ENCODE measurements around the gene ARHGAP10. TPM values are rescaled to one million over a fixed set of nuclear protein-coding genes. Genes with fewer than 3 reads are reported as not detected.
A peak's percentile ranks its signal among the peaks of the same experiment; 100 is the strongest.

The ARHGAP10 gene
- total RNA-seq, 1 donor from 2014 or later = 8.0 TPM

GRCh38 chr4:147823130-147823529, 91.2 kb downstream of the ARHGAP10 start:
- DNase-seq (ENCODE audit: low spot score) = no peak

GRCh38 chr4:147824316-147824715, 92.4 kb downstream of the ARHGAP10 start:
- ATAC-seq = no peak

More at GRCh38 chr4:147823130-147823529, 91.2 kb downstream of the ARHGAP10 start:
- ATAC-seq = no peak

GRCh38 chr4:147824884-147825283, 93.0 kb downstream of the ARHGAP10 start:
- no peak for ATAC-seq
- DNase-seq (ENCODE audit: low spot score) = no peak

More at GRCh38 chr4:147824316-147824715, 92.4 kb downstream of the ARHGAP10 start:
- DNase-seq (ENCODE audit: low spot score) = no peak

- ATAC-seq (no peak), DNase-seq (ENCODE audit: low spot score) (no peak)
Measured at GRCh38 chr4:147825451-147826287, 93.8 kb downstream of the ARHGAP10 start.

GRCh38 chr4:147826288-147826646, 94.4 kb downstream of the ARHGAP10 start:
- no peak for DNase-seq (ENCODE audit: low spot score)
- no peak for ATAC-seq

GRCh38 chr4:147828331-147828905, 96.5 kb downstream of the ARHGAP10 start:
- ATAC-seq (no peak), DNase-seq (ENCODE audit: low spot score) (no peak)

- ATAC-seq (peak; percentile 56), DNase-seq (ENCODE audit: low spot score) (no peak)
Measured at GRCh38 chr4:147829401-147830101, 97.7 kb downstream of the ARHGAP10 start.

- no peak for ATAC-seq
Measured at GRCh38 chr4:147830102-147830463, 98.2 kb downstream of the ARHGAP10 start.

GRCh38 chr4:147830987-147831386, 99.1 kb downstream of the ARHGAP10 start:
- no peak for DNase-seq (ENCODE audit: low spot score)
- ATAC-seq = no peak

More at GRCh38 chr4:147830102-147830463, 98.2 kb downstream of the ARHGAP10 start:
- DNase-seq (ENCODE audit: low spot score) = no peak

- ATAC-seq (peak; percentile 51), DNase-seq (ENCODE audit: low spot score) (no peak)
Measured at GRCh38 chr4:147831551-147832171, 99.8 kb downstream of the ARHGAP10 start.

- no peak for DNase-seq (ENCODE audit: low spot score)
- ATAC-seq = no peak
Measured at GRCh38 chr4:147833254-147833653, 101.4 kb downstream of the ARHGAP10 start.

GRCh38 chr4:147833741-147834140, 101.9 kb downstream of the ARHGAP10 start:
- no peak for DNase-seq (ENCODE audit: low spot score)
- no peak for ATAC-seq

GRCh38 chr4:147834480-147834879, 102.6 kb downstream of the ARHGAP10 start:
- ATAC-seq (no peak), DNase-seq (ENCODE audit: low spot score) (no peak)

GRCh38 chr4:147836807-147837206, 104.9 kb downstream of the ARHGAP10 start:
- no peak for ATAC-seq
- no peak for DNase-seq (ENCODE audit: low spot score)

- no peak for ATAC-seq
- no peak for DNase-seq (ENCODE audit: low spot score)
Measured at GRCh38 chr4:147837435-147837834, 105.5 kb downstream of the ARHGAP10 start.

- no peak for DNase-seq (ENCODE audit: low spot score)
- ATAC-seq = no peak
Measured at GRCh38 chr4:147837854-147838253, 106.0 kb downstream of the ARHGAP10 start.

GRCh38 chr4:147839200-147839599, 107.3 kb downstream of the ARHGAP10 start:
- DNase-seq (ENCODE audit: low spot score) = no peak
- ATAC-seq = no peak

- ATAC-seq (no peak), DNase-seq (ENCODE audit: low spot score) (no peak)
Measured at GRCh38 chr4:147839663-147840062, 107.8 kb downstream of the ARHGAP10 start.

GRCh38 chr4:147840838-147841738, 109.2 kb downstream of the ARHGAP10 start:
- no peak for ATAC-seq
- no peak for DNase-seq (ENCODE audit: low spot score)

- ATAC-seq = no peak
- DNase-seq (ENCODE audit: low spot score) = no peak
Measured at GRCh38 chr4:147842573-147842972, 110.7 kb downstream of the ARHGAP10 start.

Data from left lobe of liver (tissue), 2 donors.